ENCODE measurements around the gene RTN4IP1.
"Not testable (repeated sequence)": the region's sequence is repeated elsewhere in the genome, so short reads cannot be mapped to it uniquely, and the experiment has no call there.

RTN4IP1 gene

GRCh38 chr6:106579281-106579680, 50.0 kb downstream of the RTN4IP1 start:
- DNase-seq, result no peak

DNA sequence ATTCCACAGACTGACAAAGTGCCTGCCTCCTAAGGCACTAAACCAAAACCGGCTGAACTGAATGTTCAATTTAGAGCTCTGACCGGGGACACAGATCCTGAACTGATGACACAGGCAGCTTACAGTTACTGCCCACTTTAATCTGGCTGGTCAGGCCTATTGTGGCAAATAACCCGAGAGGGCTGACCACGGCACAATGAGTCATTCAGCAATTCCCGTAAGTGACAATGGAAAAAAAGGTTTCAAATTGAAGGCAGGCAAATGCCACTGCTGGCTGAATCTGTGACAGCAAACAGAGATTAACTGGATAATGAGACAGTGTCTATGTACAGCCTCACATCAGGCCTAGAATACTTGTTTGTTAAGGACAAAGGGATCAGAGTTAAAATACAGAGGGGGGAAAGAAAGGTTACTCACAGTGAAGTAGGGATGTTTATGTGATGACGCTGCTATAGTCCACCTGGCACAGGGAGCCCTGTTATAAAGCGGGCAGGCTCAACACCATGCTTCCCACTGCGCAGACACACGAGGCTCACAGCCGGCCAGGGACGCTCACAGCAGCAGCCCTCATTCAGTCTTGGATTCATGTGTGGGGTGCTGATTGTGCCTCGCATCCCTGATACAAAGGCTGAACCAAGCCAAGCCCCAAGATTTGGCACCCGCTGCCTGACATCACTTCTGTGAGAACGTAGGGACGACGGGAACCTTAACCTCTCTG, 54.4 kb downstream of the RTN4IP1 start:
- DNase-seq, result no peak

DNA sequence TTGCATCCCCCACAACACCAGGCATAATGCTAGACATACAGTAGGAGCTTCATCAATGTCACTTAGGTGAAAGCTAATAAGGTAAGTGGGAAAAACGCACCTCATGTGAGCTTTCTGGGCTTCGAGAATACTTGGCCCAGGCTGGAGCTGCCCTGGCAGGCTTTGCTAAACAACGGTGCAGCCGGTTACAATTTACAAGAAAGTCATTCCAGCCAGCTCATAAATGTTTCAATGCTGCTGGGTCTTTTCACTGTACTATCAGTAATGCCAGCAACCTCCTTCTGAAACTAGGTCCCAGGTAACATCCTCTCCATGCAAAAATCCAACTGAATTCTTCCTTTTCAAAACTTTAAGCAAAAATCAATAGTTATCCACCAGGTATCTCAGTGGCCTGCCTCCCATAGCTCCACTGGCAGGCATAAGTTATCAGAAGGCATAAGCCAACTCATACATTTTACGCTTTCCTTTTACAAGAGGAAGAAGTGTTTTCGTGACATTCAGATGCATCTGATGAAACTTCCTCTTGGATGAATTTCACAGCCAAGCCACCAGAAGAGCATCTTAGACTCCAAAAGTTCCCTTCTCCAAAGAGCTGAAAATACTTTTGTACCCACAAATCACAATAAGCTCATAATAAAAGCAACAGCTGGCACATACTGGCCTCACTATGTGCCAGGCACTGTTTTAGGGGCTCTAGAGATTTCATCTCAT, 56.3 kb downstream of the RTN4IP1 start:
- DNase-seq, result no peak

DNA sequence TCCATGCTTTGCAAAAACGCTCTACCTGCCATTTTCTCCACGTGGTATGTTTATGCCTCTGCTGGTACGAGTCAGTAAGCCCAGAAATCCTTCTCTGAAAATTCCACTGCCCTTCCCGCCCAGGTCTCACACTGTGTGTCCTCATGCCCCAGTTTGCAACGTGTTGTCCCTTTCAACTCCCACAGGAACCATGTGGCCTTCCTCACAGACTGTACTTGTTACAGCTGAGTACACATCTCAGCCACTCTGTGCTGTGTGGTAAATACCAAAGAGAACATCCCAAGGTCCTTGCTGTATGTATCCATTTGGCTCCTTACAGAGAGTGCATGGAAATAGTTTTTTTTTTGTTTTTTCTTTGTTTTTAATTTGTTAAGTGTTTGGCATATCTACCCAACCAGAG, 56.9 kb downstream of the RTN4IP1 start:
- DNase-seq, result no peak

- DNase-seq, result no peak
Observed at GRCh38 chr6:106569428-106569827, 59.9 kb downstream of the RTN4IP1 start.

GRCh38 chr6:106568530-106568929, 60.8 kb downstream of the RTN4IP1 start:
- no peak for DNase-seq

DNA sequence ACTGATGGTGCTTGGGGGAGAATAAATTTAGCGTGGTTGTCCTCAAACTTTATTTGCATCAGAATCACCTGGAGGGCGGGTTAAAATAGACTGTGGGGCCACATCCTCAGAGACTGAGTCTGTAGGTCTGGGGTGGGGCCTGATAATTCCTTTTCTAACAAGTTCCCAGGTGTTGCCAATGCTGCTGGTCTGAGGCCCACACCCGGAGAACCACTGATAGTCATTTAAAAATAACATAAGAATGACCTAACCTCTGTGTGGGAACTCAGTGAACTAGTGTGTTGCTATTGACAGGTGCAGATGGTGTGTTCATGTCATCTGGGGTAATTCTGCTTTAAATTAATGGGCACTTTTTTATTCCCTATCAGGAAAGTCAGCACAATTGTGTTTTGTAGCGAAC, 64.8 kb downstream of the RTN4IP1 start:
- DNase-seq, result no peak

DNA sequence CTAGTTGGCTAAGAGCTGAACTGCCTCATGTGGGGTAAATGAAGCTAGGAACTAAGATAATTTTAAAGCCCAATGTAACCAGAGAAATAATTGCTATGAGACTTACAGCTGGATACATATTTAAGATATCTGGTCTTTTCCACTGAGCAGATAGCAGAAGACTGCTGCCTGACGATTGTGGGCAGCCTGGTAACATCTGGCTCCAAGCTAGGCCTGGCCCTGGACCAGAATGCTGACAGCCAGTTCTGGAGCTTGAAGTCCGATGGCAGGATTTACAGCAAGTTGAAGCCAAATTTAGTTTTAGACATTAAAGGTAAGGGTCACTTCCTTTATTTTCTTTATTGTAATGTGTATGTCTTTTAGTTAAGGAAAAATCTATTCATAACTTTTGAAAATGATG, 65.7 kb downstream of the RTN4IP1 start:
- DNase-seq, result no peak

DNA sequence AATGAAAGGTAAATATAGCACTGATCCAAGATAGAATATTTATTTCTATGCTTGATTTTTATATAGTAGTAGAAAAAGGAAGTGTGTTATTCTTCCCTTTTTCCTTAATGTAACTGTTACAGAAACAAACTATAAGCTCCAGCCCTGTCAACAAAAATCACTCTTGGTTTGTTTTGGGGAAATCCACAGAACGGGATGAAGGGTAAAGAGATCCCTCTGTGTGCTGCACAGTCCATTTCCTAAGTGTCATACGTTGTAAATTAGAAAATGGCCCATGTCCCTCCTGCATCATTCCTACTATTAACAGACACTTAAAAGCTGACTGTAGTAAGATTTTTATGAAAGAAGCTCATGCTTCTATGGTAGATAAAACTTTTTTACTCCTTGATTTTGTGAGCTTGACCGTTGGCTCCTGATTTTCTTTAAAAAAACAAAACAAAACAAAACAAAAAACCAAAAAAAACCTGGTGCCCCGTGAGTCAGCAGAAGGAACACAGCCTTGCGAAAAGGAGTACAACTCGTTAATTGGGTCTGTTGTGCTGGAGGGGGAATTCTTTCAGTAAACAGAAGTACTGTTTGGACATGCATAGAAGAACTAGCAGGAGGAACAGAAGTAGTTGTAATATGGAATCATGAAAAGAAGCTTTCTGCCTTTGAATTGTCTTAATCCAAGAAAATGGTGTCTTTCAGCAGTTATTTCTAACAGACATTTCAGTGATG, 67.5 kb downstream of the RTN4IP1 start:
- no peak for DNase-seq

DNA sequence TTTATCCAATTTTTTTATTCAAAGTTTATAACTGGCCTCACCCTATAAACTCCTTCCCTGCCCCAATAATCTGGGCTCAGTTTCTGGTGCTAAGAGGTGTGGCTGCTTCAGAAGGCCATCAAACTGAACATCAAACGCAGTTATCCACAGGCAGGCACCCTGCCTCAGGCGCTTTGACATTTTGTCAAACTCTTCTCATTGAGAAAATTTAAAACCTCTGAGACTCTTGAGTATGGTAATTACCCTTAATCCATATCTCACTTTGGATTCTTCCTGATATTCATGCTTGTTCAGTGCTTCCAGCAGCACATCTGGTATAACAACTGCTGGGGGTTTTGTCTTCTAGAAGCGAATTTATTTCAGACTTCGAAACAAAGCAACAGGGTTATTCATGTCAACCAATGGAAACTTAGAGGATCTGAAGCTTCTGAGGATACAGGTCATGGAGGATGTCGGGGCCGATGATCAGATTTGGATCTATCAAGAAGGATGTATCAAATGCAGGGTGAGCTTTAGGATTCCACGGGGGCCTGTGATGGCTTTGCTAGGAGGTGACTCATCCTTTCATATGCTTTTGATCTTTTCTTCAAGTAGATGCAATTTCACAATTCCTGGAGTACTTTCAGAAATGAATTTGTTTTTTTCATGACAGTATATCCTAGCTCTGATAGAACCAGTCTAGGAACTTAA, 68.2 kb downstream of the RTN4IP1 start:
- no peak for DNase-seq

GRCh38 chr6:106559659-106560058, 69.6 kb downstream of the RTN4IP1 start:
- not testable (repeated sequence) for DNase-seq

- no peak for DNase-seq
Observed at GRCh38 chr6:106558364-106558763, 70.9 kb downstream of the RTN4IP1 start.

DNA sequence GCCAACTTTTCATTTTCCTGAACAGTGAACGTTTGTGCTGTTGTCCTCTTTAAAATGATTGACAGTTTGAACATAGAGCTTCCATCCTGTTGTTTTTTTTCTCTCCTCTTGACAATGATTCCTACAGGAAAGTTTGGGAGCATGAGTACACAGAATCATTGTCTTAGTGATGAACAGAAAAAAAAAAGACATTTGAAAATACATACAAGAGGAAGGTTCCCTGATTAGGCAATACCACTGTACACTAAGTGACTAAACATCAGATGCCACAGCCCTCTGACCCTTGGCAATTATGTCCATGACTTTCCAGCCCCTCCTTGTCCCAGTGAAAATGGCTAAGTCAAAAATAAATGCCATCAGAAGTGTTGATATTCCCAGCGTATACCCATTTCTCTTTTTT, 71.5 kb downstream of the RTN4IP1 start:
- DNase-seq, result no peak

DNA sequence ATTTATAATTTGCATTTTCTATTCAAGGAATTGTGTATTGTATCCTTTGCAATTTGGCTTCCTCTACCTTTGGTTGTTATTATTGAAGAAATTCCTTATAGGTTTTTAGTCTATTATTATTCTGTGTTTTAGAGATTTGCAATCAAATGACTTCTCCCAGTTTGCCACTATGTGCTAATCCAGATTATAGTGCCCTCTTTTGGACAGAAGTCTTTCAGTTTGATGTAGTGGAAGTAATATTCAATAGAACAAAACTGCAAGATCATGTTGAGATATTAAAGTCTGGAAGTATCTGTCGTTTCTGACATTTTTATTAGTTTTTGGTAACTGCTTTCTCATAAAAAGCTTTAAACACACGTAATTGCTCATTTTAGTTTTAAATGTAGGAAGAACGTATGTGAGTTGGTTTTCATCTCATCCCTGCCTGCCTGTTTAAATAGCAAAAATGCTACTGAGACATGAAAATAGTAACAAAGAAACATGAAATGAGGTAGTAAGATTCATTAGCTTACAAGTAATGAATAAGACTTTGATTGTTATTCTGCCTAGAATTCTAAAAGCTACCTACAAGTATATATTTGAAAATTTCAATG, 72.8 kb downstream of the RTN4IP1 start:
- no peak for DNase-seq

DNA sequence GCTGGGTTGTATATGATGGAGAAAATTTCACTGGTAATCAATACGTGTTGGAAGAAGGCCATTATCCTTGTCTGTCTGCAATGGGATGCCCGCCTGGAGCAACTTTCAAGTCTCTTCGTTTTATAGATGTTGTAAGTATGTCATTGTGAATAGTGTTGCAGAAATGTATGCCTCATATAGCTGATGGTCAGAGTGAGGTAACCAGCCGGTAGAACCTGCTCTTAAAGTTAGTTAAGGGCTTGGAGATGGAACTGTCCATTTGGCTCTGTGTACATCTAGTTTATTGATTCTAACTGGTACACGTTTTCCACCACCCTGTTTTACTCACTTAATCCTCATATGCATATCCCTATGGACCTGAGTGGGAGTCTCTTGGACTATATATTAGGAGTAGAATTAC, 73.5 kb downstream of the RTN4IP1 start:
- no peak for DNase-seq

GRCh38 chr6:106553440-106553839, 75.9 kb downstream of the RTN4IP1 start:
- DNase-seq, result no peak

- no peak for DNase-seq
Observed at GRCh38 chr6:106551155-106551554, 78.1 kb downstream of the RTN4IP1 start.

DNA sequence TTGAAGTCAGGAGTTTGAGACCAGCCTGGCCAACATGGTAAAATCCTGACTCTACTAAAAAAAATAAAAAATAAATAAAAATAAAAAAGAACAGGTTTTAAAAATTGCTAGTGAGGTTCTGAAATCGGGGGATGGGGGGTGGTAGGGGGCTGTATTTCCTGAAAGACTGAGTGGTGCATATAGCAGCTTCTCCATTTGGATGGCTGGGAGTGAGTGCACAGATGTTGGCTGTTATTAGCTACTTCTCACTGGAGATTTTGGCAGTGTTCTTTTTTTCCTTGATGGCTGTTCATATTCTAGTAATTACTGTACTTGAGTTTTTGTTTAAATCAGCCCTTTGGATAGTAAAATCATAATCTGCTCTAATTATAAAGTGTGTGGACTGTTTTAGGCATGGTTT, 79.8 kb downstream of the RTN4IP1 start:
- no peak for DNase-seq

DNA sequence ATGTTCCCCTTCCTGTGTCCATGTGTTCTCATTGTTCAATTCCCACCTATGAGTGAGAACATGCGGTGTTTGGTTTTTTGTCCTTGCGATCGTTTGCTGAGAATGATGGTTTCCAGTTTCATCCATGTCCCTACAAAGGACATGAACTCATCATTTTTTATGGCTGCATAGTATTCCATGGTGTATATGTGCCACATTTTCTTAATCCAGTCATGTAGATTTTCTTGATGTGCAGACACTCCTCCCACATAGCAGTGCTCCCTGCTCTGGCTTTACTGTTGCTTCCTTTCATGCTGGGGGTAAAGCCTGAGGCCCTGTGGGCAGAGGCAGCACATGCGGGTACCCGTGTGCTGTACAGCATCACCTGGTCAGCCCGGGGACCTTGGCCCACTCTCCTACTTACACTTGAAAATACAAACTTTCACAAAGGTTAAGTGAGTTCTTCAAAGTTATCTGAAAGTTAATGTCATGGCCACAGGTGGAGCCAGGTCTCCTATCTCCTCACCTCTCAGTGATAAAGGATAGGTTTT, 80.3 kb downstream of the RTN4IP1 start:
- DNase-seq, result not testable (repeated sequence)

GRCh38 chr6:106547601-106548453, 81.5 kb downstream of the RTN4IP1 start:
- no peak for DNase-seq

DNA sequence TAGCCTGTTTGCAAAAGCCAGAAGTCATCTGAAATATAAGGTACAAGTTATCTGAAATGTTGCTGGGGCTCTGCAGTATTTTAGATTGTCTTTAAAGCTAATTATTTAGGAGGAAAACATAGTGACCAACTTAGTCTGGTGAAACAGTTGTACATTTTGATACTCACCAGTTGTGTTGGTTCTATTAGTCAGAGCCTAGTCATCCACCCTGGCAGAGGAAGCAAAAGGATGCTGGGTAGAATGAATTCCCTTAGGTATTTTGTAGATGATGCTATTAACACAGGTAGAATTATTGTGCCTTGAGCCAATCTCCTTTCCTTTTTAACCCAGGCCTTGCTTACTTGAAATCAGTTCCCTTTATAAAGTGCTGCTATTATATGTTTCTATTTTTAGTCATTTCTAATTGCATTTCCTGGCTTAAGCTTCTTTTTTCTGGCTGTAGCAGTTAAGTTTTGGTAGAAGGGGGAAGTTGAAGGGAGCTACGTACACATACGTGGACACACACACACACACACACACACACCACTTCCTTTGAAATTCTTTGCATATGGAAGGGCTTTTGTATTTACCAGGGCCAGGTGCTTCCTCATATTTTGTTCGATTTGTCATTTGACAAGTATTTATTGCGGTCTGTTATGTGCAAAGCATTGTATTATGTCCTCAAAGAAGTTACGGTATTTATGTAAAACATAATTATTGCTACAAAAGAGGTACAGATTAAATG, 82.4 kb downstream of the RTN4IP1 start:
- no peak for DNase-seq

Data from NCI-H2029 (cell line).